ENCODE data around the gene GRHPR.

GRHPR gene

GRCh38 chr9:37415011-37415719, 7.3 kb upstream of the GRHPR start:
- TF ChIP-seq MYC (IDR thresholded peaks at IDR 0.05; ENCODE audit: low read depth, low read length) (no peak), CTCF (IDR thresholded peaks at IDR 0.05; ENCODE audit: low read depth, low read length) (peak; percentile 60)
- peak; percentile 65 for DNase-seq (ENCODE audit: low read depth)
- H3K4me3 ChIP-seq (ENCODE audit: low read depth, low read length) = no peak overlapping the region

DNA sequence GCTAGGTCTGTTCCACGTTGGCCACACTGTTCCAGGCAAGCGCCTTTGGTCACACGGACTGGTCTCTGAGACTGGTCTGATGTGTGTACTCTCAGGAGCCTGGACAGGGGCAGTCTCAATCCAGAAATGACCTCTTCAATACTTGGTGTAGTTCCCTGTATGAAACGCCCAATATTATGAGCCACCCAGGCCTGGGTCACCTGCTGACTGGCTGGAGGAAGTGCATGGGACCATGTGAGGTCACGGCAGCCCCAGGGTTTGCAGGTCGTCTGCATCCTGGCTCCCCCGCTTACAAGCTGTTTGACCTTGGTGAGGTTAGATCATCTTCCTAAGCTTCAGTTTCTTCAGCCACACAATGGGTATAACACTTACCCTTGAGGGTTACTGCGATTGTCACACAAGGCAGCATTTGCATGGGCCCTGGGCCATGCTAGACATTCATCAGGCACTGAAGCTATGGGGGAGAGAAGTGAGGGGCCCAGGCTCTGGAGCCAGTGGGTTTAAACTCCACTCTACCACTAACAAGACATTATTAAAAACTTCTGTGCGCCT, 5.2 kb upstream of the GRHPR start:
- no peak for DNase-seq (ENCODE audit: low read depth)
- H3K4me3 ChIP-seq (ENCODE audit: low read depth, low read length) = no peak overlapping the region
- no peak for TF ChIP-seq POLR2A (IDR thresholded peaks at IDR 0.05; ENCODE audit: extremely low read depth, insufficient read length)
- TF ChIP-seq CTCF (IDR thresholded peaks at IDR 0.05; ENCODE audit: low read depth, low read length) = no peak
- no peak for TF ChIP-seq MAX (IDR thresholded peaks at IDR 0.05; ENCODE audit: low read depth, low read length)
- TF ChIP-seq MYC (IDR thresholded peaks at IDR 0.05; ENCODE audit: low read depth, low read length) = no peak

- DNase-seq (ENCODE audit: low read depth) = no peak
- H3K4me3 ChIP-seq (ENCODE audit: low read depth, low read length) = no peak overlapping the region
- TF ChIP-seq CTCF (IDR thresholded peaks at IDR 0.05; ENCODE audit: low read depth, low read length) = no peak
- no peak for TF ChIP-seq MAX (IDR thresholded peaks at IDR 0.05; ENCODE audit: low read depth, low read length)
- TF ChIP-seq MYC (IDR thresholded peaks at IDR 0.05; ENCODE audit: low read depth, low read length) = no peak
- no peak for TF ChIP-seq POLR2A (IDR thresholded peaks at IDR 0.05; ENCODE audit: extremely low read depth, insufficient read length)
Observed at GRCh38 chr9:37417857-37418618, 4.5 kb upstream of the GRHPR start.

DNA sequence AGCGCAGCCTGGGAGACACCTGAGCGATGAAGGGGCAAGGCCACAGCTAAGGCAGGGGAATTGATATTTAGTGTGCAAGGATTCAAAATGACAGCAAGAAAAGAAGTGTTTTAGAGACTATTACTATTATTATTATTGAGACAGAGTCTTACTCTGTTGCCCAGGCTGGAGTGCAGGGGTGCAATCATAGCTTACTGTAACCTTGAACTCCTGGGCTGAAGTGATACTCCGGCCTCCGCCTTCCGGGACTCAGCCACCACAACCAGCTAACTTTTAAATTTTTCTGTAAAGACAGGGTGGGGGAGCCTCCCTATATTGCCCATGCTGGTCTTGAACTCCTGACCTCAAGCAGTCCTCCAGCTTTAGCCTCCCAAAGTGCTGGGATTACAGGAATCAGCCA, 3.3 kb upstream of the GRHPR start:
- TF ChIP-seq MYC (IDR thresholded peaks at IDR 0.05; ENCODE audit: low read depth, low read length) = no peak
- TF ChIP-seq MAX (IDR thresholded peaks at IDR 0.05; ENCODE audit: low read depth, low read length) = no peak
- no peak for TF ChIP-seq POLR2A (IDR thresholded peaks at IDR 0.05; ENCODE audit: extremely low read depth, insufficient read length)
- TF ChIP-seq CTCF (IDR thresholded peaks at IDR 0.05; ENCODE audit: low read depth, low read length) = no peak
- no peak overlapping the region for H3K4me3 ChIP-seq (ENCODE audit: low read depth, low read length)
- DNase-seq (ENCODE audit: low read depth) = no peak

DNA sequence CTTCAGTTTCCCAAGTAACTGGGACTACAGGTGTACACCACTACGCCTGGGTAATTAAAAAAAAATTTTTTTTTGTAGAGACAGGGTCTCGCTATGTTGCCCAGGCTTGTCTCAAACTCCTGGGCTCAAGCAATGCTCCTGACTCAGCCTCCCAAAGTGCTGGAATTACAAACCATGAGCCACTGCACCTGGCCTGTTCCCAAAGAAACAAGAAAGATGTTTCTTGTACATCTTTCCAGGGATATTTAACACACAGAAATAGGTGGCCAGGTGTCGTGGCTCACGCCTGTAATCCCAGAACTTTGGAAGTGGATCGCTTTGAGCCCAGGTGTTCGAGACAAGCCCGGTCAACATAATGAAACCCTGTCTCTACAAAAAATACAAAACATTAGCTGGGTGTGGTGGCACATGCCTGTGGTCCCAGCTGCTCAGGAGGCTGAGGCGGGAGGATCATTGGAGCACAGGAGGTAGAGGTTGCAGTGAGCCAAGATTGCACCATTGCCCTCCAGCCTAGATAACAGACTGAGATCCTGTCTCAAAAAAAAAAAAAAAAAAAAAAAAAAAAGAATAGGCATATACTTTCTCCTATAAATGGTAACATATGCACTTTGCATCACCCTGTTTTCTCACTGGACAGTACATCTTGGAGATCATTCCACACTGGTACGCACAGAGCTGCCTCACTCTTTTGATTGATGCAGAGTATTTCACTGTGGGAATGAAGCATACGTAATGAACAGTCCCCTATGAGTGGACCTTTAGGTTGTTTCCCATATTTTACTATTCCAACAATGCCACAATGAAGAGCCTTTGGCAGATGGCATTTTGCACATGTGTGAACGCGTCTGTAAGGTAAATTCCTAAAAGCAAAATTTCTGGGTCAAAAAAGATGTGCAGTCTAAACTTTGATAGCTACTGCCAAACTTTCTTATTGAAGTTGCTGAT, 2.0 kb upstream of the GRHPR start:
- DNase-seq (ENCODE audit: low read depth) = no peak
- no peak overlapping the region for H3K4me3 ChIP-seq (ENCODE audit: low read depth, low read length)
- no peak for TF ChIP-seq MYC (IDR thresholded peaks at IDR 0.05; ENCODE audit: low read depth, low read length)

DNA sequence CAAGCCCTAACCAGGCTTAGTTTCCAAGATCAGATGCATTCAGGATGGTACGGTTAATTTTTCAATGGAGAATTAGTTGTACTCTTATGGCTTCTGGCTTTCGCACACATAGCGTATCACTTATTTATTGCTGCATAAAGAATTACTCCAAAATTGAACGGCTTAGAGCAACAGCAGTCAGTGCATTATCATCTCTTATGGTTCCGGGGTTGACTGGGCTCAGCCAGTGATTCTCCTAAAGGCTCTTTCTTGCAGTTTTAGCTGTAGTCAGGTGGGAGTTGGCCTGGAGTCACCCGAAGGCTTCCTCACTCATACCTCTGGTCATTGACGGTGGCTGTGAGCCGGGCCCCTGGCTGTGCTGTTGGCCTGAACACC, 595 bp upstream of the GRHPR start:
- no peak for TF ChIP-seq MAX (IDR thresholded peaks at IDR 0.05; ENCODE audit: low read depth, low read length)
- TF ChIP-seq CTCF (IDR thresholded peaks at IDR 0.05; ENCODE audit: low read depth, low read length) = no peak
- TF ChIP-seq MYC (IDR thresholded peaks at IDR 0.05; ENCODE audit: low read depth, low read length) = no peak
- no peak for TF ChIP-seq POLR2A (IDR thresholded peaks at IDR 0.05; ENCODE audit: extremely low read depth, insufficient read length)
- no peak for DNase-seq (ENCODE audit: low read depth)
- peak overlapping the region; percentile 78 for H3K4me3 ChIP-seq (ENCODE audit: low read depth, low read length)
